Ishikawa (cell line): ENCODE results near the gene HDAC8.

Experiments
- TAF1 ChIP-seq: IDR thresholded peaks from 2 replicates; pipeline ENCODE4 v1.6.1; 2012; ENCODE audit warnings: low read depth, mild to moderate bottlenecking
- TEAD4 ChIP-seq: IDR thresholded peaks from 2 replicates; pipeline ENCODE4 v1.6.1; 2012

DNA sequence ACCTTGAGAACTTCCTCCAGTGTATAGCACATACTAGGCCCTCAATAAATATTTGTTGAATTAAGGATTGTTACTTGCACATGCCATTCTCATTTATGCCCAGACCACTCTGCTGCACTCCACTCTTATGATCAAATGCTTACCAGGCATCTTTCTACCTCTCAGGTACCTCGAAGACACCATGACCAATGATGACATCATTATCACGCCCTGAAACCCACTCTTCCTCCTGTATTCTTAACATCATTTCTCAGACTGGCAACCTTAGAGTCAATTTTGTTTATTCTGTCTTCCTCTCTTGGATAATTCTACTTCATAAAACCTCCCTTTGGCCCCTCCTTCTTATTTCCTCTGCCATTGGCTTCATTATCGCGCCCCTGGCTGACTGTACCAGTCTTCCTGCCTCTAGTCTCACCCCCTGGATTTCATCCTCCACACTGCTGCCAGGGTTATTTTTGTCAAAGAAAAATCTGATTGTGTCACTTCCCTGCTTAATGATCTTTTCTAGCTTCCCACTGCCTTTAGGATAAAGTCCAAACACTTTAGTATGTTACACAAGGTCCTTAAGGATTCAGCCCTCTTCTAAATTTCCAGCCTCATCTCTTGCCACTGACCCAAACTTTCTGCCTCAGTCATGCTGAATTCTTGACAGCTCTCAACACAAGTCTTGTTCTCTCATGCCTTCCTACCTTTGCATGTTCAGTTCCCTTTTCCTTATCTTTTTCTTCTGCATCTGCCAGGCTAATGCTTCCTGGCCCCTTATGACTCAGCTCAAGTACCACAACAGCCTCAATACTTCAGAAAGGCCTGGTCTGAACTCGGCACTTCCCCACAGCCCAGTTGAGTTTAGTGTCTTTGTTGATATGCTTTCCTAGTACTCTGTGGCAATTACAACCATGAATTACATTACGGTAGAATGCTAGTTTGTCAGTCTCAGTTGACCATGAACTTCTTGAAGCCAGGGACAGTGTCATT, 45.8 kb downstream of the HDAC8 start:
- TF ChIP-seq TEAD4 (no peak), TAF1 (no peak)
